HG02798 (cell line): ENCODE measurements around the gene UBXN2A.
"Not testable (repeated sequence)": the region's sequence is repeated elsewhere in the genome, so short reads cannot be mapped to it uniquely, and the experiment has no call there.

Source experiments
- ATAC-seq: cut with Tn5 transposase; IDR thresholded peaks from one replicate; pipeline ENCODE4 v1.9.1; 2021; ENCODE audit warnings: mild to moderate bottlenecking; ENCODE audit not compliant: unreplicated experiment, poor library complexity

UBXN2A gene

DNA sequence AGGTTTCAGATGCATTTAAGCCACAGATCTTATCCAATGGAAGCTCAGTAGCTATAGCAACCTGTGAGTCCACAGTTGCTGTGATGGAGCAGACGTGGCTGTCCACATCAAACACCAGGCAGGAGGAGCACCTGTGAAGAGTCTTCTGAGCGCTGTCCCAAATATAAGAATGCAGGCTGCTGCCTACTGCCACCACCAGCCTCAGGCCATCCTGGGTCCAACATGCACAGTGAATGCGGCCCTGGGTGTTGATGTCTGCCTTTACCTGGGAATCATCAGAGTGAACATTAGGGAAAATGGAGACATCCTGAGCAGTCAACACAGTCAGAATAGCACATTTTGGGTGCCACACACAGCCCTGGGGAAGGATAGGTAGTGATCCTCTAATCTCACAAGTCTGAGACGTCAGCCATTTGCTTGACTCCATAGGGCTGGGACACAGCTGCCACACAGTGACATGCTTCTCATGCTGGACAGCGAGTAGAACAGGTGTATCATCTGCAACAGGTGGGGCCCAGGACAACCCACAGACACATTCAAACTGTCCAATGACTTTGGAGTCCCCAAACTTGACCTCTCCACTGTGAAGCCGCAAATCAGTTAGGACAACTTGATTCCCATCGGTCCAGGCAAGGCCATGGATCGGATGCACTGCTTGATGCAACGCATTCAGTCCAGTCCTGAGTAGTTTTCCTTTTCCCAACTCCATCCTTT lies 98.7 kb downstream of the UBXN2A start:
- ATAC-seq: no peak

DNA sequence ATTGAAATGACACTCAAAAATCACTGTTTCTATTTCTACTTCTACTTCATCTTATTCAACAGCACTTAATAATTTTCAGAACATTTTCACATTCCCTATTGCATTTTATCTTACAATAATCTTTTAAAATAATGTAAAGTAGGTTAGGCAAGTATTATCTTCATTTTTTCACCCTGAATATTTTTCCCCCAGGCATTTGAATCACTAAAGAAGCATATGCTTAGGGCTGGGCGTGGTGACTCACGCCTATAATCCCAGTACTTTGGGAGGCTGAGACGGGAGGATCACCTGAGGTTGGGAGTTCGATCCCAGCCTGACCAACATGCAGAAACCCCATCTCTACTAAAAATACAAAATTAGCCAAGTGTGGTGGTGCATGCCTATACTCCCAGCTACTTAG lies 100.2 kb downstream of the UBXN2A start:
- ATAC-seq: no peak

DNA sequence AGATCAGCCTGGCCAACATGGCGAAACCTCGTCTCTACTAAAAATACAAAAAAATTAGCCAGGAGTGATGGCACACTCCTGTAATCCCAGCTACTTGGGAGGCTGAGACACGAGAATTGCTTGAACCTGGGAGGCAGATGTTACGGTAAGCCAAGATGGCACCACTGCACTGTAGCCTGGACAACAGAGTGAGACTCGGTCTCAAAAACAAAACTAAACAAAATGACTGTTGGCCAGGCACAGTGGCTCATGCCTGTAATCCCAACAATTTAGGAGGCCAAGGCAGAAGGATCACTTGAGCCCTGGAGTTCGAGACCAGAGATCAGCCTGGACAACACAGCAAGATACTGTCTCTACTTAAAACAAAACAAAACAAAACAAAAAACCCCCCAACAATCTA lies 102.9 kb downstream of the UBXN2A start:
- ATAC-seq: not testable (repeated sequence)

DNA sequence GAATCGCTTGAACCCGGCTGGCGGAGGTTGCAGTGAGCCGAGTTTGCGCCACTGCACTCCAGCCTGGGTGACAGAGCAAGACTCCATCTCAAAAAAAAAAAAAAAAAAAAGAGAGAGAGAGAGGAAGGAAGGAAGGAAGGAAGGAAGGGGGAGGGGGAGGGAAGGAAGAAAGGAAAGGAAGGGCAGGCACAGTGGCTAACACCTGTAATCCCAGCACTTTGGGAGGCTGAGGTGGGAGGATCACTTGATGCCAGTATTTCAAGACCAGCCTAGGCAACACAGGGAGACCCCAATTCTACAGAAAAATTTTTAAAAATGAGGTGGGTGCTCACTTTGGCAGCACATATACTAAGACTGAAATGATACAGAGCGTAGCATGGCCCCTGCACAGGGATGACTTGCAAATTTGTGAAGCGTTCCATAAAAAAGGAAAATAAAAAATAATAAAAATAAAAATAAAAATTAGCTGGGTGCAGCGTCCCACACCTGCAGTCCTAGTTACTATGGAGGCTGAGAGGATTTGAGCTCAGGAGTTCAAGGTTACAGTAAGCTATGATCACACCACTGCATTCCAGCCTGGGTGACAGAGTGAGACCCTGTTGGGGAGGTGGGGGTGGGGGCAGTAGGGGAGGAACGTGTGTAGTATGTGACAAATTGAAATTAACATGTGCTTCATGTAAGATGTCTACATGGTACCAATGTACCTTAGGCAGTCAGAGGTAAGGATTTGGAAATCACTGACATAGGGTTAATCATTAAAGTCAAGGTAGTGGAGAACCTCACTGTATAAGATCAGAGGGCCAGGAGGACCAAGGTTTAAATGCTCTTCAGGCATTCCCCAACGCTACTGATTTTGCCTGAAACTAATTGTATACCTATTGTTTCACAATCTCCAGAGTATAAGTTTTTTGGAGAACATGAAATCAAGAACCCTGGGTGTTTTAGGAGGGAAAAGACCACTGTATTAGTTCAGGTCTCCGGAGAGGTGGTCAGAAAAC lies 105.5 kb downstream of the UBXN2A start:
- no peak for ATAC-seq

DNA sequence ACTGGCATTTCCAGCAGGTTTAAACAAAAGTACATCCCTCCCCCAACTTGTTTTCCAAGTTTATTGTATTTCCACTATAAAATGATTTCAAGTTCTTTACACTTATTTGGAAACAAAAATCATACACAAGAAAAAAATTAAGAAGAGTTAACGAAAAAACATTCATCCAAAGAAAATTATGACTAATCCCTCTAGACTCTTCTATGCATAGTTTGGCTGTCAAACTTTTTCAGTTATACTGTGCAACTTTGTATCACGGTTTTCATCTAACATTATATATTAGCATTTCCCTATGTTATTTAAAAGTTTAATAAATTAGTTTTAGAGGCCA lies 106.3 kb downstream of the UBXN2A start:
- ATAC-seq: no peak

DNA sequence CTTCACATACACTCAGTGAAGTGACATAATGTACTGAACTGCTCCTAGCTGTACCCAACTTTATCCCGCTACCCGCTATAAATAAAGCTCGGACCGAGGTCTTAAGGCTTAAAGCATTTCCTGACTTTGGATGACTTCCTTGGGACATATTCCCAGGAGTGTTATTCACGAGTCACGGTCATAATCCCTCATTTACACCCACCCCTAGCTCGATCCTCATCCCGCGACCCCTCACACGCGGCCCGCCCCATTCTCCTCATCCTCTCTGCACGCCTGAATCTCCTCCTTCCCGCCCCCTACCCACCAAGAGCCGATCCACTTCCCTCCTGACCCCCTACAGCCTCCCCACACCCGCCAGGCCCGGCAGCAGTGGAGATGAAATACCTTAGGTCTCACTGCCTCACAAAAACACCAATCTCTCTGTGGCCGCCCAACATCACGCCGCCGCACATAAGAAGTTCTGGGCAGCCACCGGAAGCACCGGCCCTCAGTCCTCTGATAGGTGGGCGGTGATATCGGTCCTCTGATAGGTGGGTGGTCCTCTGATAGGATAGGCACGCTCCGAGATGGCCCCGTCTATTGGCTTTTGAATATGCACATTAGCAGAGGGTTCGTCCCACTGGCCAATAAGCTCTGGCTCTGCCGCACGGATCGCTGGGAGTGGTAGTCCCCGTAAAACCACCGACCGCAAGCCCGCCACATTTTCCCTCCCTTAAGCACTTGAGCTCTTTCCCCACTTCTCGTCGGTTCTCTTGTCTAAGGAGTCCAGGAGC lies 106.9 kb downstream of the UBXN2A start, which contains the start of gene WDCP:
TSS of gene WDCP (minus strand) at position 462 of the 773 bp plus-strand sequence. CDS start 7,897 bp downstream, outside the sequence.
- ATAC-seq: peak; percentile 99

DNA sequence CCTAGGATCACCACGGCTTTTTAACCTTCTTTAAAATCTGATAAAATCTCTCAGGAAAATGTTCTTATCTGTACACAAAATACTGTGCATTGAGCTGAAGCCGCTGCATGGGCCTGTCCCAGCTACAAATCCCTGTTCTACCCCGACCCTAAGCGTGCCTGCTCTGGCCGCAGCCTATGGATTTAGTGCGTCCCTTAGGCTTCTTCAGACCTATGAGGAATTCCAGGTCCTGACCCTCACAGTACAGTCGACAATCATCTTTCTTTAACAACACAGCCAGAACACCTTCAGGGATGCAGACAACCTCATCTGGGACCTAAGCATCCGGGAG lies 107.4 kb downstream of the UBXN2A start:
- ATAC-seq: no peak

DNA sequence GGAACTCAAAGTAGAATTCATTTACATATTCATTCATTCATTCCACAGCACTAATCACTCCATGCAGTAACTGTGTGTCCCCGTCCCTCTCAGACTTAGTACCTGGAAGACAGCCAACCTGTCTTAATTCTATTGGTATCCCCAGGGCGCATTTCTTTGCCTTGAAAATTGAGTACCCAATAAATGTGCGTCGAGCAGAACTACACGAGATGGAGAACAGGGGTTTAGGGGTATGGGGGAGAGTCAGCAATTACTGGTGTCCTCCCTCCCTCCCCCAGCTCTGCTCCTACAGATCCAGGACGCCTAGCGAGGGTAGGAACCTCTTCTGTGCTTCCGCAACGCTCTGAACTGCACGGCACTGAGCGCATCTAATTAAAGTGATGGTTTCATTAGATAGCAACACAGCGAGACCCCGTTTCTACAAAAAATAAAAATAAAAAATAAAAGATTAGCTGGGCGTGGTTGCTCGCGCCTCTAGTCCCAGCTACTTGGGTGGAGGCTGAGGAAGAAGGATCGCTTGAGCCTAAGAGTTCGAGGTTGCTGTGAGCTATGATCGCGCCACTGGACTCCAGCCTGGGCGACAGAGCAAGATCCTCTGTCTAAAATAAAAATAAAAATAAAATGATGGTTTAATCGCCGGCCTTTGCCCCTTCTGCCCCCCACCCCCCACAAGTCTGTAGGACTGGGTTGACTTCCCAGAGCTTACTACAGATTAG lies 108.7 kb downstream of the UBXN2A start:
- ATAC-seq: no peak

DNA sequence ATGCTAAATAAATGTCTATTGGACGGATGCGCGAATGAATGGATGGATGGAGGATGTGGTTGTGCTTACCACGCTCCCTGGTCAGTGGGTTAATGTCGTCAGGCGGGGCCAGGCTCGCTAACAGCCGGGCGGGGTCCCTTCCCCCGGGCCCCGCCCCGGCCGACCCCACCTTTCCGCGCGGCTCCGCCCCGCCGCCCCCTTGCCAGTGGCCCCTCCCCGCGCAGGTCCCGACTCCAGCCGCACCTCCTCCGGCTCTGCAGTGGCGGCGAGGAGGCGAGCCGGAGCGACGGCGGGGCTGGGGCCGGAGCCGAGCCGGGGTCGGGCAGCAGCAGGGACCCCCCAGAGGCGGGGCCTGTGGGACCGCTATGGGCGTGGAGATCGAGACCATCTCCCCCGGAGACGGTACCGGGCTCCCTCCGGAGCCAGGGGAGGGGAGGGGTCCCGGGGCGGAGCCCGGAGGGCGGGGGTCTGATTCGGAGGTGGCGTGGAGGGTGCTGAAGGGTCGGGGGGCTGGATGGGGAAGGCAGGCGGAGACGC lies 109.3 kb downstream of the UBXN2A start, which contains the start of gene FKBP1B:
TSS of gene FKBP1B (plus strand) at position 257 of the 537 bp plus-strand sequence. CDS start at position 366, 109 bp downstream.
- ATAC-seq: peak; percentile 19

DNA sequence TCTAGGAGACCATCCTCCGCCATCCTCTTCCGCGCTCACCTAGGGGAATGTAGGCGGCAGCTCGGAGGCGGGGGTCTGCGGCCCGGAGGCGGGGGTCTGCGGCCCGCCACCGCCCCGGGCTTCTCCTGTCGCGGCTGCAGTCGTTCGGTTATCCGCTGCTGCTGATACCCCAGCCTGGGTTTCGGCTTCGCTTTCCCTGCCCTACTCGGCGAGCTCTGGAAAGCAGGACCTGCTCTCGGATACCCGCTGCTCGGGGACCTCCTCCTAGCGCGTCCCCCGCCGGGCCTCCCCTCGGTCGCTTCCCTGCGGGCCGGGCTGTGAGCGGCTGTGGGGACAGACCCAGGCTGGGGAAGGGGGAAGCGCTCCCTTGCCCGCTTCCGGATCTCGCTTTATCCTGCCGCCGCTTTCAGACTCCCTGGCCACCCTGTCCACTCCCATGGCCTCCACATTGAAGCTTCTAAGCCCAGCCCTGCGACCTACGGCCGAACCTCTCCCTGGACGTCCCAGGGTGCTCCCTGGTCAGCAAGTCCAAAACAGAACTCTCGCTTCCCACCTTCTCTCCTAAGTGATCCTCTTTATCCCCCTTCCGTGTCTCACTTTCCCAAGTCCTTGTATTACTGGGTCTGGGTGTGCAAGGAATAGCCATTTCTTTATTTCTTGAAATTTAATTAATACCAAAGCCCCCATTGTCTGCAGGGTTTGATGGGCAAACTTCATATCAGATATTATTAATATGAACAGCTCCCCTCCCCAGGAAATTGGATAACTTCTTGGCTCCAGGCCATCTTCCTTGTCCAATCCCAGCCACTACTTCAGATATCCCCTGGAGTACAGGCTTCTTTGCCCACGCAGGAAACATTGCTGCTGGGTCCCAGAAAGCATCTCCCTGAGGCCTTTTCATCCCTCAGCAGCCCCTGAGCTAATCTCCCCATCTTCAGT lies 110.0 kb downstream of the UBXN2A start:
- no peak for ATAC-seq

DNA sequence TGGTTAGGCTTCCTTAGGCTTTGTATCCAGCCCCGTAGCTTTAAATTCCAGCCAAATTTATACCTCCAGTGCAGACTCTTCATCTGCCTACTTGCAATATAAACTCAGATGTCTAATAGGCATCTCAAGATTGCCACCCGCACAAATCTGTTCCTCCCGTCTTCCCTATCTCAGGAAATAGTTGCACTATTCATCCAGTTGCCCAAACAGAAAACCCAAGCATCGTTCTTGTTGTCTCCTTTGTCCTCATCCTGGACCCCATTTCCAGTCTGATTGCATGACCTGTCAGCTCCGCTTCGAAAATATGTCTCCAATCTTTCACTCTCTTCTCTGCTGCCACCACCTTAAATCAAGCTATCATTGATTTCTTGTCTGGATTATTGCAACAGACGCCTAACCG lies 111.6 kb downstream of the UBXN2A start:
- no peak for ATAC-seq

DNA sequence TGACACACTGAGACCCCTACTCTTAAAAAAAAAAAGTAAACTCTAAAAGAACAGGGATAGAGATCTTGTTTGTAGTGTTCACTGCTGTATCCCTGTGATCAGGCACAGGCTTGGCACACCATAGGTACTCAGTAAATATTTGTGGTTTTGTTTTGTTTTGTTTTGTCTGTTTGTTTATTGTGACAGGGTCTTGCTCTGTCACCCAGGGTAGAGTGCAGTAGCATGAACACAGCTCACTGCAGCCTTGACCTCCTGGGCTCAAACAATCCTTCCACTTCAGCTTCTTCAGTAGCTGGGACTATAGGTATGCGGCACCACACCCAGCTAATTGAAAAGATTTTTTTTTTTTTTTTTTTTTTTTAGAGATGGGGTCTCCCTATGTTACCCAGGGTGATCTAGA lies 112.7 kb downstream of the UBXN2A start:
- no peak for ATAC-seq
